Hepatocyte (in vitro differentiated cells): ENCODE data around the gene CFAP97.

ENCODE experiments used
- CTCF ChIP-seq: fragments of 200-600 bp; sonication (generic); IDR thresholded peaks from 2 replicates; pipeline ENCODE4 v1.5.1; 2016; ENCODE audit warnings: antibody characterized with exemption, mild to moderate bottlenecking; ENCODE audit not compliant: poor library complexity
- EZH2 ChIP-seq: fragments of 200-600 bp; sonication (generic); IDR thresholded peaks from 2 replicates; pipeline ENCODE4 v1.6.1; 2016; ENCODE audit warnings: antibody characterized with exemption, mild to moderate bottlenecking, borderline replicate concordance
- EZH2phosphoT487 ChIP-seq: fragments of 200-600 bp; sonication (generic); IDR thresholded peaks from one replicate; pipeline ENCODE4 v1.6.1; 2018; ENCODE audit warnings: antibody characterized with exemption, mild to moderate bottlenecking, low read depth, moderate library complexity; ENCODE audit not compliant: unreplicated experiment, severe bottlenecking

GRCh38 chr4:185144601-185145240 is 59.1 kb downstream of the CFAP97 start:
- TF ChIP-seq CTCF: no peak
- TF ChIP-seq EZH2: no peak
- no peak for TF ChIP-seq EZH2phosphoT487
